Measurements from ENCODE around the gene SORT1.
"Not testable (repeated sequence)": the region's sequence is repeated elsewhere in the genome, so short reads cannot be mapped to it uniquely, and the experiment has no call there.

SORT1 gene

DNA sequence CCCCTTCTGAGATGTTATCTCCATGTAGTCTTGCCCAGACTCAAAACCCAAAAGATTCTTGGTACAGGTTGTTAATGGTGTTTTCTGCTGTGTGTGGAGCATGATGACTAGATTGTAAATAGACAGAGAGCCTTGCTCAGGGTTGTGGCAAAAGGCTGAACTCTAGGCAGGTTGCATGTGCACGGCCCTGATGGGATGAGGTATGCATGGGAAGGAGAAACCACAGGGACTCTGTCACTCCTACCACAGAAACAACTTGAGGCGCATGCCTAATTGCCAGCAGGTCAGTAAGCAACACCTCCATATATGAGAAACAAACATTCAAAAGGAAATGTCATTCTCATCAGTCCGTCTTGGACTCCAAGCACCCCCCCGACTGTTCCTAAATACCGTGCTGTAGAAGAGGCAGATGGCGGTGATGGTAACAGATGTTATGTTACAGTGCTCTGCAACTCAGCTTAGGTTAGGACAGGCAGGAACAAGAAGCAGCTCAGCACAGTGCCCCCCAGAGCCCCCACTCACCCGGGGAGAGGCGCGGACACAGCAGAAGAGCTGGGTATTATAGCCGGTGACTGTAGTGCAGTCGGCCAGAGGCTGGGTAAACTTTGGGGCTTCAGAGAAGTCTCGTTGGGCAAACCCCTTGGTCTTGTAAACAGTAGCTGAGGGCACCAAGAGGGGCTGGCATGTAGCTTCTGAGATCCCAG lies 101.9 kb downstream of the SORT1 start:
- TF ChIP-seq, protein P1, sequence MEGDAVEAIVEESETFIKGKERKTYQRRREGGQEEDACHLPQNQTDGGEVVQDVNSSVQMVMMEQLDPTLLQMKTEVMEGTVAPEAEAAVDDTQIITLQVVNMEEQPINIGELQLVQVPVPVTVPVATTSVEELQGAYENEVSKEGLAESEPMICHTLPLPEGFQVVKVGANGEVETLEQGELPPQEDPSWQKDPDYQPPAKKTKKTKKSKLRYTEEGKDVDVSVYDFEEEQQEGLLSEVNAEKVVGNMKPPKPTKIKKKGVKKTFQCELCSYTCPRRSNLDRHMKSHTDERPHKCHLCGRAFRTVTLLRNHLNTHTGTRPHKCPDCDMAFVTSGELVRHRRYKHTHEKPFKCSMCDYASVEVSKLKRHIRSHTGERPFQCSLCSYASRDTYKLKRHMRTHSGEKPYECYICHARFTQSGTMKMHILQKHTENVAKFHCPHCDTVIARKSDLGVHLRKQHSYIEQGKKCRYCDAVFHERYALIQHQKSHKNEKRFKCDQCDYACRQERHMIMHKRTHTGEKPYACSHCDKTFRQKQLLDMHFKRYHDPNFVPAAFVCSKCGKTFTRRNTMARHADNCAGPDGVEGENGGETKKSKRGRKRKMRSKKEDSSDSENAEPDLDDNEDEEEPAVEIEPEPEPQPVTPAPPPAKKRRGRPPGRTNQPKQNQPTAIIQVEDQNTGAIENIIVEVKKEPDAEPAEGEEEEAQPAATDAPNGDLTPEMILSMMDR (IDR thresholded peaks at IDR 0.05; ENCODE audit: extremely low read depth, insufficient read depth, missing control alignments): no peak
- in situ Hi-C loops (cut with MboI; ENCODE audit: low pct_unique_long_range_greater_than_20kb, low sequenced_read_pairs, unreplicated experiment): no loop called here
- DNase-seq (ENCODE audit: low spot score): no peak

DNA sequence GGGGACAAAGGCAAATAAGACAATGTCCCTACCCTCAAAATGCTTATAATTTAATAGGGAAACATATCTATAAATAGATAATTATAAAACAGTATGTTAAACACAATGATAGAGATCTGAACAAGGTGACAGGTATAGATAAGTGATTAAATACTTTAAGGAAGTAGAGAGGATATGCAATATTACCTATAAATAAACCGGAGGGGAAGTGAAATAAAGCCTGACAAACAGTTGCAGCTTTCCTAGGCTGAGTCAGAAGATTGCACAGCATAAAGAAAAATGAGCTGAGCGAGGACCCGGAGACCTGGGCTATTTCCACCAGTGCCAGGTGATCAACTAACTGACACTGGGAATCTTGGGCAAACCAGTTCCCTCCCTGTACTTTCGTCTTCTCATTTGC lies 103.2 kb downstream of the SORT1 start:
- DNase-seq (ENCODE audit: low spot score): no peak
- in situ Hi-C loops (cut with MboI; ENCODE audit: low pct_unique_long_range_greater_than_20kb, low sequenced_read_pairs, unreplicated experiment): loop anchor here (5.0 kb wide), 1 partner anchor 103 kb away; the partner anchor contains the start of gene SORT1
- TF ChIP-seq, protein P1 (IDR thresholded peaks at IDR 0.05; ENCODE audit: extremely low read depth, insufficient read depth, missing control alignments): no peak

DNA sequence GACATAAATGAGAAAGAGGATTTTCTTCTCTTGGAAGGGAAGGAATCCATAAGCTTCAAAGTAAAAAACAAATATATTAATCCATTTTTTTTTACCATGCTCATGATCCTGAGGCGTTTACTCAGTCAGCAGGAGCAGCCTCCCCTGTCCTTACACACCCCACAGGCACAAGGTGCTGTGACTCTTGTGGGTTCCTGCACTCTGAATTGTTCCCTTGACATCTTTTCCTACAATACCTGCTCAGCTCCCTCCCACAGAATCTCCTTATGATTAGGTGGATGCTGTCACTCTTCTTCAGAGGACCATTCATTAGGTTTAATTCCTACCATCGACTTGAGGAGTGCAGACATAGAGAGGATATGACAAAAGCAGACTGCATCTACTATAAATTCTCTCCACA lies 104.7 kb downstream of the SORT1 start:
- in situ Hi-C loops (cut with MboI; ENCODE audit: low pct_unique_long_range_greater_than_20kb, low sequenced_read_pairs, unreplicated experiment): loop anchor here (5.0 kb wide), 1 partner anchor 104 kb away; the partner anchor contains the start of gene SORT1
- no peak for DNase-seq (ENCODE audit: low spot score)
- TF ChIP-seq, protein P1 (IDR thresholded peaks at IDR 0.05; ENCODE audit: extremely low read depth, insufficient read depth, missing control alignments): no peak

DNA sequence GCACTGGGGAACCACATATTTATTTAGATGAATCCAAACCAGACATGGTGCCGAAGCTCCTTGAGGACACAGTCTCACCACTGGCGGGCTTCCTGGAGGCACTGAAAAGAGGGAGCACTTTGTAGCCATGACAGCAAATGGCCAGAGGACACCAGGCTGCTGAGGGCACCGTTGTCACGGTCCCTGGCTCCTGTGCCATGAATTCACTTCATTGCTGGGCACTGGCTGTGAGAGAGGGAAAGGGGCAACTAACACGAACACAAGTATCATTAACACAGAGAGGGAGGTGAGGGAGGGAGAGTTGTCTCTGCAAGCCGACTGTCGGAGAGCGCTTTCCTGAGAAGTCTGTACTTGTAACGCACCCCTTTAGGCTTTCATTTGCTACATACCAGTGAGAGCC lies 105.4 kb downstream of the SORT1 start:
- TF ChIP-seq, protein P1 (IDR thresholded peaks at IDR 0.05; ENCODE audit: extremely low read depth, insufficient read depth, missing control alignments): no peak
- in situ Hi-C loops (cut with MboI; ENCODE audit: low pct_unique_long_range_greater_than_20kb, low sequenced_read_pairs, unreplicated experiment): loop anchor here (5.0 kb wide), 1 partner anchor 105 kb away; the partner anchor contains the start of gene SORT1
- no peak for DNase-seq (ENCODE audit: low spot score)

DNA sequence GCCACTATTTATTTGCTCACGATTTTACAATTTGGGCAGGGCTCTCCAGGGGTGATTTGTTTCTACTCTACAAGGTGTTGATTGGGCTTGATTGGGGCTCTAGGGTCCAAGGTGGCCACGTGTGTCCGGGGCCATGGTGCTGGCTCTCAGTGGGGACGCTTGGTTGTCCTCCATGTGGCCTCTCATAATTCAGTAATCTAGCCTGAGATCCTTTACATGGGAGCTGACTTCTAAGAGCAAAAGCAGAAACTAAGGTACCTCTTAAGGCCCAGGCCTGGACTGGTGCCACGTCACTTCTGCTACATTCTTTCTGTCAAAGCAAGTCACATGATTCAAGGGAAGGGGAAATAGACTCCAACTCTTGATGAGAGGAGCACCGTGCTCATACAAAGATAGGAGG lies 106.7 kb downstream of the SORT1 start:
- TF ChIP-seq, protein P1 (IDR thresholded peaks at IDR 0.05; ENCODE audit: extremely low read depth, insufficient read depth, missing control alignments): no peak
- in situ Hi-C loops (cut with MboI; ENCODE audit: low pct_unique_long_range_greater_than_20kb, low sequenced_read_pairs, unreplicated experiment): loop anchor here (5.0 kb wide), 1 partner anchor 106 kb away; the partner anchor contains the start of gene SORT1
- DNase-seq (ENCODE audit: low spot score): no peak

DNA sequence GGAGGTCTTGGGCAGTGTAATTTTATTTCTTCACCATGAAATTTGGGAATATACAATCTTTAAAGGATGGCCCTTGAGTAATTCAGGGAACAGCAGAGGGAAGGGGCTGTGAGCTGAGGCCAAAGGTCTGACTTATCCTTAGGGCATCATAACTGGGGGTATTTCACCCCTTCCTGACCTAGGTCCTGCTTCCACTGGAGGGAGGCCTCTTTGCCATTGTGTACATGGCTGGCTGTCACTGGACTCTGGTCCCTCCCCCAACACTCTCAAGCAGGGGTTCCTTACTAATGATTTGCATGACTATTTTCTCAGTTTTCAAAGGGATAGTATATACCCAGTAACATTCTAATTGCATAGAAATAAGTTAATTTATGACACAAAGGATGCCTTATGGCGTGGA lies 107.6 kb downstream of the SORT1 start:
- no peak for DNase-seq (ENCODE audit: low spot score)
- TF ChIP-seq, protein P1 (IDR thresholded peaks at IDR 0.05; ENCODE audit: extremely low read depth, insufficient read depth, missing control alignments): no peak
- in situ Hi-C loops (cut with MboI; ENCODE audit: low pct_unique_long_range_greater_than_20kb, low sequenced_read_pairs, unreplicated experiment): loop anchor here (5.0 kb wide), 1 partner anchor 107 kb away; the partner anchor contains the start of gene SORT1

DNA sequence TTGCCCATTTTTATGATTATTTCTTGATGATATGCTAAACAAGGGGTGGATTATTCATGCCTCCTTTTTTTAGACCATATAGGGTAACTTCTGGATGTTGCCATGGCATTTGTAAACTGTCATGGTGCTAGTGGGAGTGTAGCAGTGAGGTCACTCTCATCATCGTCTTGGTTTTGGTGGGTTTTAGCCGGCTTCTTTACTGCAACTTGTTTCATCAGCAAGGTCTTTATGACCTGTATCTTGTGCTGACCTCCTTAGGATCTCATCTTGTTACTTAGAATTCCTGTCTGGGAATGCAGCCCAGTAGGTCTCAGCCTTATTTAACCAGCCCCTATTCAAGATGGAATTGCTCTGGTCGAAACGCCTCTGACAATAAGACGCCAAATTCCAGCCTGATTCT lies 111.0 kb downstream of the SORT1 start:
- in situ Hi-C loops (cut with MboI; ENCODE audit: low pct_unique_long_range_greater_than_20kb, low sequenced_read_pairs, unreplicated experiment); DNase-seq (ENCODE audit: low spot score): not testable (repeated sequence)
